ENCODE data around the gene IGFLR1.

IGFLR1 gene

DNA sequence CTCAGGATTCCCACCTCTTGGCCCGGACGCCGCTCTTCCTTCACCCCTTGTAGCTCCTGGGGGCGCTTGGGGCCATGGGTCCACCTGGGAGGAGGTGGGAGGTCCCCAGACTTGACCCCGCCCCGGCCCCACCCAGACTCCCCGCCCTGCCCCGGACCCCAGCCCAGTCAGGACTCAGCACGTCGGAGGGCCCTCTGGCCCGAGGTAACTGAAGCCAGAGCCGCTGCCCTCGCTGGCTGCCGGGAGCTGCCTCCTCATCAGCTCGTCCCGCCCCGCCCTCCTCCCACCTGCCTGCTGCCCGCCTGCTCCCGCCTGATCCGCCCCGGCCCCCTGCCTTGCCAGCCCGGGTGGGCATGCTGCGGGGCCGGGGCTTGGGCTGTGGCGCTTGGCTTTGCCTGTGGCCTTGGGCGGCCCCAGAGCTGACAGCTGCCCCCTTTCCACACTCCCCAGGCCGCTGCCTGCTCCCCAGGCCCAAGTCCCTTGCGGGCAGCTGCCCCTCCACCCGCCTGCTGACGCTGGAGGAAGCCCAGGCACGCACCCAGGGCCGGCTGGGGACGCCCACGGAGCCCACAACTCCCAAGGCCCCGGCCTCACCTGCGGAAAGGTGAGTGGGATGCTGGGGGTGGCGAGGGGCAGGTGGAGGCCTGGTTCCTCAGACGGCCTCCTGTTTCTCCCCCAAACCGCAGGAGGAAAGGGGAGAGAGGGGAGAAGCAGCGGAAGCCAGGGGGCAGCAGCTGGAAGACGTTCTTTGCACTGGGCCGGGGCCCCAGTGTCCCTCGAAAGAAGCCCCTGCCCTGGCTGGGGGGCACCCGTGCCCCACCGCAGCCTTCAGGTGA is 42.5 kb upstream of the IGFLR1 start:
- H3K36me3 ChIP-seq (ENCODE audit: control insufficient read depth, insufficient read depth, low read length): no peaks in the 10 kb centered on the region
- no peaks in the 10 kb centered on the region for H3K27me3 ChIP-seq (ENCODE audit: control insufficient read depth, insufficient read depth, low read length)
- H3K27ac ChIP-seq (ENCODE audit: low read depth, low read length): no peak overlapping the region
- peak overlapping the region; percentile 11; the same call in 1 of the 2 replicates for H3K9ac ChIP-seq (ENCODE audit: low read depth, low read length)
- H3K4me3 ChIP-seq (ENCODE audit: low read depth, low read length): peak overlapping the region; percentile 69
- H3K9me3 ChIP-seq (ENCODE audit: control insufficient read depth, insufficient read depth, low read length): no peaks in the 10 kb centered on the region
- H3K4me1 ChIP-seq (ENCODE audit: control insufficient read depth, insufficient read depth, low read length): peaks cover 8% of the 10 kb centered on the region; the same call in 1 of the 2 replicates

DNA sequence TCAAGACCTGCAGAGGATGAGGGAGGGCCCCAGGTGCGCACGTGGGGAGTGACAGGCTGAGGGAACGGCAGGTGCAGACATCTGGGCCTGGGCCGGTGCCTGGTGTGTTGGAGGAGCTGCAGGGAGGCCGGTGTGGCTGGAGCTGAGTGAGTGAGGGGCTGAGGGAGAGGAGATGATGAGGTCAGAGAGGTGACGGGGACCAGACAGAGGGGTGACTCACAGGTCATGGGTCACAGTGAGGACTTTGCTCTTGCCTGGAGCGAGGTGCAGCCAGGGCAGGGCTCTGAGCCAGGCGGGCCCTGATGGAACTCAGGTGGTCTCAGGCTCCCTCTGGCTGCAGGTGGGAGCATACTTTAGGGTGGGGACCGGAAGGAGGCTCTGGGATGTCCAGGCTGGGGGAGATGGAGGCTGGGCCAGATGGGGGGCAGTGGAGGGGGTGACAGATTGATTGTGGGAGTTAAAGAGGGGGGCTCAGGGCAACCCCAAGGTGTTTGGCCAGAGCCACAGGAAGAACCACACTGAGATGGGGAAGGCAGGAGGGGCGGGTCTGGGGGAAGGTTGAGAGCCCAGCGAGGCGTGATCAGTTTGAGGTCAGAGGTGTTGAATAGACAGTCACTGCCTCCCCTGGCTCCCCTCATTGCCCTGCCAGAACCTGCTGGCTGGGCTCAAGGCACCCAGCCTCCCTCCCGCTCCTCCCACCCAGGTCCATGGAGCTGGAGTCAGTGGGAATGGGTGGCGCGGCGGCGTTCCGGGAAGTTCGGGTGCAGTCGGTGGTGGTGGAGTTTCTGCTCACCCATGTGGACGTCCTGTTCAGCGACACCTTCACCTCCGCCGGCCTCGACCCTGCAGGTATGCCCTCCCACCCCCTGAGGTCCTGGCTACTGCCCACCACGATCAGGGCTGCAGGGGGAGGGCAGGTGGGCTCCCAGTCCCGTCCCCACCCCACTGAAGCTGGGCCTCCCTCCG is 41.5 kb upstream of the IGFLR1 start:
- Histone ChIP-seq H3K27me3 (ENCODE audit: control insufficient read depth, insufficient read depth, low read length) (no peaks in the 10 kb centered on the region), H3K9ac (ENCODE audit: low read depth, low read length) (no peak overlapping the region), H3K36me3 (ENCODE audit: control insufficient read depth, insufficient read depth, low read length) (no peaks in the 10 kb centered on the region), H3K27ac (ENCODE audit: low read depth, low read length) (no peak overlapping the region), H3K9me3 (ENCODE audit: control insufficient read depth, insufficient read depth, low read length) (no peaks in the 10 kb centered on the region), H3K4me1 (ENCODE audit: control insufficient read depth, insufficient read depth, low read length) (peaks cover 8% of the 10 kb centered on the region; the same call in 1 of the 2 replicates), H3K4me3 (ENCODE audit: low read depth, low read length) (peak overlapping the region; percentile 58)

DNA sequence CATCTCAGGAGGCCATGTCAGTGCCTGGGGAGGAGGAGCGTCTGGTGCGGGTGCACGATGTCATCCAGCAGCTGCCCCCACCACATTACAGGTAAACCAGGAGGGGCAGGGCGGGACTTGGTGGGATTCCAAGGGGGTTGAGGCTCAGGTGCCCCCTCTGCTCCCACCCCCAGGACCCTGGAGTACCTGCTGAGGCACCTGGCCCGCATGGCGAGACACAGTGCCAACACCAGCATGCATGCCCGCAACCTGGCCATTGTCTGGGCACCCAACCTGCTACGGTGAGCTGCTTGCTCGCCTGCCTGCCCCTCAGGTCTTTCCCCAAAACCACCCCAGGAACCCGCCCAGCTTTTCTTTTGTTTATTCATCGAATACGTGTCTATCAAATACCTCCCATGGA is 40.3 kb upstream of the IGFLR1 start:
- Histone ChIP-seq H3K4me3 (ENCODE audit: low read depth, low read length) (no peak overlapping the region), H3K9ac (ENCODE audit: low read depth, low read length) (no peak overlapping the region), H3K27me3 (ENCODE audit: control insufficient read depth, insufficient read depth, low read length) (no peaks in the 10 kb centered on the region; the same call in 1 of the 2 replicates), H3K36me3 (ENCODE audit: control insufficient read depth, insufficient read depth, low read length) (no peaks in the 10 kb centered on the region), H3K9me3 (ENCODE audit: control insufficient read depth, insufficient read depth, low read length) (no peaks in the 10 kb centered on the region), H3K4me1 (ENCODE audit: control insufficient read depth, insufficient read depth, low read length) (peaks cover 11% of the 10 kb centered on the region), H3K27ac (ENCODE audit: low read depth, low read length) (no peak overlapping the region)

DNA sequence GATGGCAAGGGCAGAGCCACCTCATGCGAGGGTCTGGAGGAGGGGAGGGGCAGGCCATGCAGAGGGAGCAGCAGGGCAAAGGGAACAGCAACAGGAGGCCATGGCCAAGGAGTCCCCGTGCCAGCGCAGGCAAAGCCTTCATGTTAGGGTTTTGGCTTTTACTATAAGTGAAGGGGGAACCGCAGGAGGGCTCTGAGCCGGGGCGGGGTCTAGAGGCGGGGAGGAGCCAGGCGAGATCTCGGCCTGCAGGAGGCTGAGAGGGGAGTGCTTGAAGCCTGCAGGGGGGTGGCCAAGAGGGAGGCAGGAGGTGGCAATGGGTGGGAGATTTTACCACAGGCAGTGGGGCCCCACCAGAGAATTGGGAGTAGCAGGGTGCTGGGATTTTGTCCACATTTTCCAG is 39.4 kb upstream of the IGFLR1 start:
- no peak overlapping the region for H3K9ac ChIP-seq (ENCODE audit: low read depth, low read length)
- H3K27me3 ChIP-seq (ENCODE audit: control insufficient read depth, insufficient read depth, low read length): peaks cover 5% of the 10 kb centered on the region
- no peak overlapping the region for H3K27ac ChIP-seq (ENCODE audit: low read depth, low read length)
- no peak overlapping the region for H3K4me3 ChIP-seq (ENCODE audit: low read depth, low read length)
- no peaks in the 10 kb centered on the region for H3K9me3 ChIP-seq (ENCODE audit: control insufficient read depth, insufficient read depth, low read length)
- no peaks in the 10 kb centered on the region for H3K36me3 ChIP-seq (ENCODE audit: control insufficient read depth, insufficient read depth, low read length)
- peaks cover 19% of the 10 kb centered on the region for H3K4me1 ChIP-seq (ENCODE audit: control insufficient read depth, insufficient read depth, low read length)

DNA sequence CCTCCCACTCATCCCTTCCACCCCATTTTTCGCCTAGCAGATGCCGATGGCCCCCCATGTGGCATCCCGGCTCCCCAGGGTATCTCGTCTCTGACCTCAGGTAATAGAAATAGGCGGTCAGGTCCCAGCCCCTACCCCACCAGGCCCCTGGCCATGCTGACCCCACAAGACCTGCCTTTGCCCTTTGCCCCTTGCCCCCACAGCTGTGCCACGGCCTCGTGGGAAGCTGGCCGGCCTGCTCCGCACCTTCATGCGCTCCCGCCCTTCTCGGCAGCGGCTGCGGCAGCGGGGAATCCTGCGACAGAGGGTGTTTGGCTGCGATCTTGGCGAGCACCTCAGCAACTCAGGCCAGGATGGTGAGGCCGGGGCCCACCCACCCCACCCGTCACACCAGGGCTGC is 38.5 kb upstream of the IGFLR1 start:
- Histone ChIP-seq H3K36me3 (ENCODE audit: control insufficient read depth, insufficient read depth, low read length) (no peaks in the 10 kb centered on the region), H3K4me3 (ENCODE audit: low read depth, low read length) (no peak overlapping the region), H3K27me3 (ENCODE audit: control insufficient read depth, insufficient read depth, low read length) (peaks cover 9% of the 10 kb centered on the region), H3K9ac (ENCODE audit: low read depth, low read length) (no peak overlapping the region), H3K9me3 (ENCODE audit: control insufficient read depth, insufficient read depth, low read length) (no peaks in the 10 kb centered on the region), H3K4me1 (ENCODE audit: control insufficient read depth, insufficient read depth, low read length) (peaks cover 24% of the 10 kb centered on the region), H3K27ac (ENCODE audit: low read depth, low read length) (no peak overlapping the region)

DNA sequence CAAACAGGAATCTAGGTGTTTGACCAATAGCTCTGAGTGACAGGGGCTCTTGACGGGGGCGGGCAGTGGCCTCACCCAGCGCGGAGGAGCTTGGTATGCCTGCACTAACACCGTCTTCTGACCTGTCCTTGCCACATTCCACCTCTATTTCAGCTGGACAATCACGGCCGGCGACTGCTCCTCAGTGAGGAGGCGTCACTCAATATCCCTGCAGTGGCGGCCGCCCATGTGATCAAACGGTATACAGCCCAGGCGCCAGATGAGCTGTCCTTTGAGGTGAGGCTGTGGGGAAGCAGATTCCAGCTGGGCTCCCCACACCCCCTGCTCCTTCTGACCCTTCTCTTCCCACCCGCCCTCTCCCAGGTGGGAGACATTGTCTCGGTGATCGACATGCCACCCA is 37.8 kb upstream of the IGFLR1 start:
- H3K4me1 ChIP-seq (ENCODE audit: control insufficient read depth, insufficient read depth, low read length): peaks cover 20% of the 10 kb centered on the region
- H3K36me3 ChIP-seq (ENCODE audit: control insufficient read depth, insufficient read depth, low read length): no peaks in the 10 kb centered on the region
- H3K9me3 ChIP-seq (ENCODE audit: control insufficient read depth, insufficient read depth, low read length): no peaks in the 10 kb centered on the region
- no peak overlapping the region for H3K9ac ChIP-seq (ENCODE audit: low read depth, low read length)
- H3K27ac ChIP-seq (ENCODE audit: low read depth, low read length): no peak overlapping the region
- no peak overlapping the region for H3K4me3 ChIP-seq (ENCODE audit: low read depth, low read length)
- peaks cover 9% of the 10 kb centered on the region for H3K27me3 ChIP-seq (ENCODE audit: control insufficient read depth, insufficient read depth, low read length)

DNA sequence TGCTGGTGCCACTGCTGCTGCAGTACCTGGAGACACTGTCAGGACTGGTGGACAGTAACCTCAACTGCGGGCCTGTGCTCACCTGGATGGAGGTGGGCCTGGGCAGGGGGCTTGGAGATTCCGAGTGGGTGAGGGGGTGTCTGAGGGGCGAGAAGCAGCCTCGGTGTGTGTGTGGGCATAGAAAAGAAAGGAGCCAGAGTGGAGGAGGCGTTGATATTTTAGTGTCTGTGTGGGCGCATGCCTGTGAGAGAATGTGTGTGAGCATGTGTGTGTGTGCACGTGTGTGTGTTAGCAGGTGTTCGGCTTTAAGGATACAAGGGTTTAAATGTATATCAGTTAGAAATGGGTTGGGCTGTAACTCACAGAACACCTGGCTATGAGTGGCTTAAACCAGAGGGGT is 36.8 kb upstream of the IGFLR1 start:
- Histone ChIP-seq H3K27ac (ENCODE audit: low read depth, low read length) (no peak overlapping the region), H3K9me3 (ENCODE audit: control insufficient read depth, insufficient read depth, low read length) (no peaks in the 10 kb centered on the region), H3K4me1 (ENCODE audit: control insufficient read depth, insufficient read depth, low read length) (peaks cover 20% of the 10 kb centered on the region), H3K36me3 (ENCODE audit: control insufficient read depth, insufficient read depth, low read length) (no peaks in the 10 kb centered on the region), H3K4me3 (ENCODE audit: low read depth, low read length) (no peak overlapping the region), H3K9ac (ENCODE audit: low read depth, low read length) (no peak overlapping the region), H3K27me3 (ENCODE audit: control insufficient read depth, insufficient read depth, low read length) (peaks cover 9% of the 10 kb centered on the region)

DNA sequence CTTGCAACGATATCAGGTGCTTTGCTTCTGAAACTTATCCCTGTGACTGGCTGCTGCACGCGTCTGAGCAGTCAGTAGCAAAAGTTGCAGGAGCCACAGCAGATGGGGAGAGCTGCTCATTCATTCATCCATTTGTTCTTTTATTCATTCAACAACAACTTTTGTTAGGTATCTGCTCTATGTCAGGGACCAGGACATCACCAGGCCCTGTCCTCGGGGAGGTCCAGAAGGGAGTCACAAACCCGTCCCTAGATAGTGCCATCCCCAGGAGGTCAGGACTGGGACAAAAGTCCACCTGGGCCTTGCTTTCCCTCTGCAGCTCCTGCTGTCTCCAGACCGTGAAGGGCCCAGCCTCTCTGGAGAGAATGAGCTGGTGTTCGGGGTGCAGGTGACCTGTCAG is 35.7 kb upstream of the IGFLR1 start:
- H3K27ac ChIP-seq (ENCODE audit: low read depth, low read length): no peak overlapping the region
- H3K9me3 ChIP-seq (ENCODE audit: control insufficient read depth, insufficient read depth, low read length): no peaks in the 10 kb centered on the region
- no peaks in the 10 kb centered on the region for H3K36me3 ChIP-seq (ENCODE audit: control insufficient read depth, insufficient read depth, low read length)
- no peak overlapping the region for H3K9ac ChIP-seq (ENCODE audit: low read depth, low read length)
- peaks cover 20% of the 10 kb centered on the region for H3K4me1 ChIP-seq (ENCODE audit: control insufficient read depth, insufficient read depth, low read length)
- no peak overlapping the region for H3K4me3 ChIP-seq (ENCODE audit: low read depth, low read length)
- peaks cover 9% of the 10 kb centered on the region for H3K27me3 ChIP-seq (ENCODE audit: control insufficient read depth, insufficient read depth, low read length)

DNA sequence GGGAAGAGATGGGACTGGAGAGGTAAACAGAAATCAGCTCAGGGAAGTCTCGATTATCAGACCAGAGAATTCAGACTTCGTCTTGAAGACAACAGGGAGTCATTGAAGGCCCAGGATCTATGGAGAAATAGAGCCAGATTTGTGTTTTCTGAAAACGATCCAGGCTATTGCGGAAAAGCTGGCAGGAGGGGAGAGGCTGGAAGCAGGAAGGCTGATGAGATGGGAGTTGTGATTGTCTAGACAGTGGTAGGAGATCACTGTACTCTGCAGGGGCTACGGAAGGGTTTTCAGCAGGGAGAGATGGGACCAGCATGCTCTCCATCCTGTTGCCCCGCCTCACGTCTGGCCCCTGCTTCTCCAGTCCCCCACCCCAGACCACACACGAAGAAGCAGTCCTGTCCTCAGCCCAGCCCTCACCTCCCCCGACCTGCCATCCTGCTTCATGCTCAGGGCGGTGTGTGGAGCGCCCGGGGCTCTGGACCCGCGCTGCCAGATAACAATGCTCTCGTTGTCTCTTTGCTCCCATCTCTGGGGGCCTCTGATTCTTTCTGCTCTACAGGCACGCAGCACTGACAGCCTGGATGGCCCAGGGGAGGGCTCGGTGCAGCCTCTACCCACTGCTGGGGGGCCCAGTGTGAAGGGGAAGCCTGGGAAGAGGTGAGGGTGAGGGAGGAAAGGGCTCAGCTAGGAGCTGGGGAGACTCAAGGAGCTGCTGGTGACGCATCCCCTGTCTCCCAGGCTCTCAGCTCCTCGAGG is 35.0 kb upstream of the IGFLR1 start:
- H3K4me1 ChIP-seq (ENCODE audit: control insufficient read depth, insufficient read depth, low read length): peaks cover 20% of the 10 kb centered on the region
- no peaks in the 10 kb centered on the region for H3K9me3 ChIP-seq (ENCODE audit: control insufficient read depth, insufficient read depth, low read length)
- no peak overlapping the region for H3K9ac ChIP-seq (ENCODE audit: low read depth, low read length)
- peak overlapping the region; percentile 26; the same call in 1 of the 2 replicates for H3K4me3 ChIP-seq (ENCODE audit: low read depth, low read length)
- no peaks in the 10 kb centered on the region for H3K36me3 ChIP-seq (ENCODE audit: control insufficient read depth, insufficient read depth, low read length)
- H3K27ac ChIP-seq (ENCODE audit: low read depth, low read length): no peak overlapping the region
- H3K27me3 ChIP-seq (ENCODE audit: control insufficient read depth, insufficient read depth, low read length): peaks cover 9% of the 10 kb centered on the region

DNA sequence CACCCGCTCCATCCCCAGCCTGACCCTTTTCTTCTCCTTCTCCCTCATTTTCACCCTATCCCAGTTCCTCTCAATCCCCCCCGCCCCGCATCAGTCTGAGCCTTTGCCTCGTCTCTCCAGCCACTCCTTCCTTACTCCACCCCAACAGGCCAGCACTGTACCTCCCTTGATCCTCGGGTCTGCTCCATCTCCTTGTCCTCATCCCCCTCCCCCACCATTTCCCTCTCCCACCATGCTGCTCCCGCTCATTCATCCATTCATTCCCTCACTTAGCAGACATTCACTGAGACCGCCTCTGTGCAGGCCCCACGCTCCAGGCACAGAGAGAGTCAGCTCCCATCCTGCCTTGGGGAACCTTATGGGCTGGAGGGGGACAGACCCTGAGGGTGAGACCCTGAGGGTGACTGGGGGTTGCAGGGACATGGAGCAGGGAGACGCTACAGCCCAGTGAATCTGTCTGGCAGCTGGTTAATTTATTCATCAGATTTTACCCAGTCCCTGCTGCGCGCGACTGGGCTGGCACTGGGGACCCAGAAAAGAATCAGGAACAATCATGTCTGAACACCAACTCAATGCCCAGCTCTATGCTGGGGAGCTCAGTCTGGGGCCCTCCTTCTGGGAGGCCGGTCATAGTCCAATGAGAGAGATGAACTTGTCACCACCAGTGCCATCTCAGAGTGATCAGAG is 34.0 kb upstream of the IGFLR1 start:
- H3K27me3 ChIP-seq (ENCODE audit: control insufficient read depth, insufficient read depth, low read length): peaks cover 9% of the 10 kb centered on the region
- H3K4me1 ChIP-seq (ENCODE audit: control insufficient read depth, insufficient read depth, low read length): peaks cover 17% of the 10 kb centered on the region
- H3K36me3 ChIP-seq (ENCODE audit: control insufficient read depth, insufficient read depth, low read length): no peaks in the 10 kb centered on the region
- no peak overlapping the region for H3K9ac ChIP-seq (ENCODE audit: low read depth, low read length)
- H3K9me3 ChIP-seq (ENCODE audit: control insufficient read depth, insufficient read depth, low read length): no peaks in the 10 kb centered on the region
- H3K4me3 ChIP-seq (ENCODE audit: low read depth, low read length): peak overlapping the region; percentile 81; the same call in 1 of the 2 replicates
- H3K27ac ChIP-seq (ENCODE audit: low read depth, low read length): no peak overlapping the region

All from HUES48 (cell line).